Retinal pigment epithelial cell (primary cell): ENCODE results near the gene SLC43A2.
A peak's percentile ranks its signal among the peaks of the same experiment; 100 is the strongest.

ENCODE experiments used
- DNase-seq: peaks from one replicate; pipeline ENCODE4 v3.0.0-alpha.2; 2010; ENCODE audit warnings: low read depth
- H3K4me3 ChIP-seq: 2 replicates; pipeline ENCODE4 v1.5.1; 2011; ENCODE audit warnings: mild to moderate bottlenecking, low read length, control low read depth, moderate library complexity
- TF ChIP-seq, protein P1 (sequence below): conservative IDR thresholded peaks from 2 replicates; pipeline ENCODE4 v1.5.1; 2011; ENCODE audit warnings: low read depth, low read length, control low read depth, inconsistent platforms

SLC43A2 gene

DNA sequence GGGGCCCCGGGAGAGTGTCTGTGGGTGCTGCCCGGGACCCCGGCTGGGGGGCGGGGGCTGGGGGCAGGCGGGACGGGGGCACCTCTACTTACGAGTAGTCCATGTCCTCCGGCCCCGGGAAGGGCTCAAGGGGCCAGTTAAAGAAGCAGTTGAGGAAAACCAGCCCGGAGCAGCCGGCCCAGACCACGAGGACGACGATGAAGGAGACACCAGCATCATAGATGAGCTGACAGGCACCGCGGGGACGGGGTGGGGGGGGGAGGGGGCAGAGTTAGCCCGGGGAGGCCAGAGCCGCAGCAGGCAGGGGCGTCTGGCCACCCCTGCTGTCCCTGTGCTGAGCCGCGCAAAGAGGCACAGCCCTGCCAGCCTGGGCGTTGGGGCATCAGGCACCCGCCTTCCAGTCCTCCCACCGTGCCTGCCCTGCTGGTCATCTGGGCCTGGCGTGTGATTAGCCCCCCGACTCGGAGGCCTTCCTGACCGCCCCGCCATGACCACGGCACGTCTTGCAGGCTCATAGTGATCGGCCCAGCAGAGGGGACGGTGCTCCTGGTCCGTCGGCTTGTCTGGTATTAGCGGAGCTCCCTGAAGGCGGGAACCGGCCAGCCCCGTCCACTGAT is 37.1 kb downstream of the SLC43A2 start:
- TF ChIP-seq, protein P1, sequence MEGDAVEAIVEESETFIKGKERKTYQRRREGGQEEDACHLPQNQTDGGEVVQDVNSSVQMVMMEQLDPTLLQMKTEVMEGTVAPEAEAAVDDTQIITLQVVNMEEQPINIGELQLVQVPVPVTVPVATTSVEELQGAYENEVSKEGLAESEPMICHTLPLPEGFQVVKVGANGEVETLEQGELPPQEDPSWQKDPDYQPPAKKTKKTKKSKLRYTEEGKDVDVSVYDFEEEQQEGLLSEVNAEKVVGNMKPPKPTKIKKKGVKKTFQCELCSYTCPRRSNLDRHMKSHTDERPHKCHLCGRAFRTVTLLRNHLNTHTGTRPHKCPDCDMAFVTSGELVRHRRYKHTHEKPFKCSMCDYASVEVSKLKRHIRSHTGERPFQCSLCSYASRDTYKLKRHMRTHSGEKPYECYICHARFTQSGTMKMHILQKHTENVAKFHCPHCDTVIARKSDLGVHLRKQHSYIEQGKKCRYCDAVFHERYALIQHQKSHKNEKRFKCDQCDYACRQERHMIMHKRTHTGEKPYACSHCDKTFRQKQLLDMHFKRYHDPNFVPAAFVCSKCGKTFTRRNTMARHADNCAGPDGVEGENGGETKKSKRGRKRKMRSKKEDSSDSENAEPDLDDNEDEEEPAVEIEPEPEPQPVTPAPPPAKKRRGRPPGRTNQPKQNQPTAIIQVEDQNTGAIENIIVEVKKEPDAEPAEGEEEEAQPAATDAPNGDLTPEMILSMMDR = no peak
- H3K4me3 ChIP-seq = no peak overlapping the region
- DNase-seq = no peak

DNA sequence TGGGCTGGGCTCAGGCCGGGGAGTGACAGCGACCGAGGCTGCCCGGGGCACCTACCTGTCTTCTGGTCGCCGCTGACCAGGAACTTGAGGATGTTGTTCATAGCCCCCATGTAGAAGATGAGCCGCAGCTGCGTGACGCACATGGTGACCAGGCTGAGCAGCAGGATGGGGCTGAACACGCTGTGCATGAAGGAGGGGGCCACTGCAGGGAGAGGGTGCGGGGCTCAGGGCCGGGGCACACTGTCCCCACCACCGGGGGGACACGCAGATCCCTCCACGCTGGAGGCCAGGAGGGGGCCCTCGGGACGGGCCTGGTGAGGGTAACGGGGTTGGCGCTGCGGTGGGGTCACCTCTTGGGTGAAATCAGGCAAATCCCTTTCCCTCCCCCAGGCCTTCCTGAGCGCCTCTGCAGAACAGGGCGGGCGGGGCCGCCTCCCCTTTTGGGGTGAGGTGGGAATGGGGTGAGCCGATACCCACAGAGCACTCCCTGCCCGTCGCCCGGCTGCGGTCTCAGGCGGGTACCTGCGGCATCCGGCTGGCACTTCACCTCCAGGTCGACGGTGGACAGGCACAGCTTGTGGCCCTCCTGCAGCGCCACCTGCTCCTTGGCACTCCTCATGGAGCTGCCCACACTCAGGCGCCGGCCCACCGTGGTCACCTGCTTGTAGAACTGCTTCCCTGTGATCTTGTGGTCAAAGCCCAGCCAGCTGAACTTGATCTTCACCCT is 37.7 kb downstream of the SLC43A2 start:
- DNase-seq = no peak
- no peak overlapping the region for H3K4me3 ChIP-seq
- TF ChIP-seq, protein P1 = no peak

DNA sequence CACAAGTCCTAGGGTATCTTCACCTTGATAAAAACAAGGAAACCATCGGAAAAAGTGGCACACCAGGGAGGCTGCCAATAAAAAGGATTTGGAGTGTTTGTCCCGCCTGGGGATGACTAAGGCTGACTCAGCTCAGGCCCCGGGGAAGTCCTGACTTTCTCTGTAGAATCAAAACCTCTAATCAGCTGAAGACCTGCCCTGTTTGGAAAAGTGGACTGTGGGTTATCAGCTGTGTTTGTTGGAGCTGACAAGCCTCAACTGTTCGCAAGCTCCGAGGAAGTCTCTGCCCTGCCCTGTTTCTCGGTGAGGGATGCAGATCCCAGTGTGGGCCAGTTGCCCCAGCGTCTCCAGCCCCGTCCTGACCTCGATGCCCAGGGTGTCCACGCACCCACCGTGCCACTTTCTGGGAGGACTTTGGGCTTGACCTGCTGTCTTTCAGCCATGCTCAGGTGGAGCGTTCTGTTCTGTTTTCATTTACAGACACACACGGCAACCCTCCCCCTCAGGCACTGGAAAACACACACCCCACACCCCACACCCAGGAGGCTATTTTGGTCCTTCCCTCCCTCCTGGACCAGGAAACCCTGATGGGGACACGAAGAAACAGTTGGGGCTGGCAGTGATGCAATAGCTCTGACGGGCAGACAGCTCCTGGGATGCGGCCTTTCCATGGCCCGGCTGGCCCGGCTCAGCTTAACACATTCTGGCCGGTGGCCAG is 38.4 kb downstream of the SLC43A2 start:
- peak; percentile 86 for DNase-seq
- no peak overlapping the region for H3K4me3 ChIP-seq
- TF ChIP-seq, protein P1 = no peak

DNA sequence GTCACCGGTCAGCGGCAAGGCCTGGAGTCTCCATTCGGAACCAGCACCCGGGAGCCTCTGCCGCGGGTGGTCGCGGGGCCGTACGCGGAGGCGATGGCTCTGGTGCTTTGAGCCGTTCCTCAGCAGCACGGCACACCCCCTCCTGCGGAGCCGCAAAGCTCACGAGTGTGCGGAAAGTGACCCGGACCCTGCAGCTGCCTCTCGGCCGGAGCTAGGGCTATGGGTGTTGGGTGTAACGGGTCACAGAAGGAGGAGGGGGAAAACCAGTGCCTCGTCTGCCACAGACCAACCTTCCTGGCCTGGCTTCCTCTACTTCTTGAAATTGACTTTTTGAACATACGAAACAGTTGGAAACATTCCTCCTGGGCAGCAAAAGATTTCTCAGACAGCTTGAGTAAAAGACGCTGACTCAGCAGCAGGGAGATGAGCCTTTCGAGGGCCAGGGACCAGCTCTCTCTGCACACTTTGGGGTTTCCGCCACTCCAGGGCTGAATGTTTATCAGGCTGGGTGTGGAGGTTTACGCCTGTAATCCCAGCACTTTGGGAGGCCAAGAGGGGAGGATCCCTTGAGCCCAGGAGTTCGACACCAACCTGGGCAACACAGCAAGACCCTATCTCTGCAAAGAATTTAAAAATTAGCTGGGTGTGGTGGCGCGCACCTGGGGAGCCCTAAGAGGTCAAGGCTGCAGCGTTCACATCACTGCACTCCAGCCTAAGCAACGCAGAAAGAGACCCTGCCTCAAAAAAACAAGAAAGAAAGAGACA is 39.6 kb downstream of the SLC43A2 start:
- no peak overlapping the region for H3K4me3 ChIP-seq
- TF ChIP-seq, protein P1 = no peak
- no peak for DNase-seq

DNA sequence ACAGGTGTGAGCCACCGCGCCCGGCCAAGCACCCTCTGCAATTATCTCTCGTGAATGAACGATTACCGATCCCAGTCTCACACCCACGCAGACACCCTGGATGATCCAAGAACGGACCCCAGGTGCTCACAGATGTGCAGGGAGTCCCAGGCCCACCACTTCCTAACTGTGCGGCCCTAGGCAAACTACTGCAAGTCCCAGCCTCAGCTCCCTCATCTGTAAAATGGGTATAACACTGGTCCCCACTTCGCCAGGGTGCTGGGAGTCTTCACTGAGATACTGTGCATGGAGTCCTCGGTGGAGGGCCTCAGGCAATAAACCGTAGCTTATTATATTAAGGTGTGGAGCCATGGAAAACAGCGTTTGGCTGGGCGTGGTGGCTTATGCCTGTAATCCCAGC is 44.5 kb downstream of the SLC43A2 start:
- DNase-seq = no peak
- H3K4me3 ChIP-seq = no peak overlapping the region
- TF ChIP-seq, protein P1 = no peak

DNA sequence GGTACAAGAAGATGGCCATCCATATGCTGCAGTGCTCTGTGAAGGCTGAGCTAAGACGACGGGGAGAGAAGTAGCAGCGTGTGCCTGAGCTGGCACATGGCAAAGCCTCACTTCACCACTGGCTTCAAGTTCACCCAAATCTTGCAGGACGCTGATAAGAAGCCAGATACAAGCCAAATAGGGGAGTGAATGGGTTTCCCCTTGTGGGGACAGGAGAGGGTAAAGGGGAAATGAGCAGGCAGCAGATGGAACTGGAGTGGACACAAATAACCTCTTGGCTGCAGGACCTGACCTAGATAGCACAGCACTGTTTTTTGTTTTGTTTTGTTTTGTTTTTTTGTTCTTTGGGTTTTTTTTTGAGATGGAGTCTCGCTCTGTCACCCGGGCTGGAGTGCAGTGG is 45.1 kb downstream of the SLC43A2 start:
- H3K4me3 ChIP-seq = no peak overlapping the region
- TF ChIP-seq, protein P1 = no peak
- no peak for DNase-seq
